Choroid plexus epithelial cell (primary cell): ENCODE measurements around the gene EEIG2.

Source experiments
- DNase-seq: peaks from one replicate; pipeline ENCODE4 v3.0.0-alpha.2; 2010; ENCODE audit warnings: low read depth
- H3K4me3 ChIP-seq: 2 replicates; pipeline ENCODE4 v1.5.1; 2011; ENCODE audit warnings: low read depth, mild to moderate bottlenecking, control low read depth, low read length, moderate library complexity
- TF ChIP-seq, protein P1 (sequence below): conservative IDR thresholded peaks from 2 replicates; pipeline ENCODE4 v1.5.1; 2011; ENCODE audit warnings: low read depth, mild to moderate bottlenecking, control low read depth, inconsistent platforms, low read length, moderate library complexity

The EEIG2 gene

DNA sequence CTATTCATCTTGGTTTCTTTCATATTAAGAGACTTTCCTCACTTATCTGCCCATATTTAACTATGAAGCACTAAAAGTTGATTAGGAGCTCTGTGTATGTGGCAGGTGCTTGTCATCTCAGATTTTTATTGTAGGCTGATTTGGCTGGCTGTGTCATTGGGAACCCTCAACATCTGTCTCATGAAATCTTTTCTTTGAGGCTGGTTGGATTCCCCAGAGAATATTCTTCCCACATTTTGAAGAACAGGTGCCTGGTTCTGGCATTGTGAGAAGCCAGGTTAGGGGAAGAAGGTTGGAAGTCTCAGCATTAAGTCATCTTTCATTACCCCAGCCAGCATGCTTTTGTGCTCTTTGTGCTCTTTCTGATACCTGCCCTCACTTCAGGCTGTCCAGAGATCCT is 37.1 kb downstream of the EEIG2 start:
- no peak for DNase-seq
- H3K4me3 ChIP-seq, result no peak overlapping the region
- TF ChIP-seq, protein P1, sequence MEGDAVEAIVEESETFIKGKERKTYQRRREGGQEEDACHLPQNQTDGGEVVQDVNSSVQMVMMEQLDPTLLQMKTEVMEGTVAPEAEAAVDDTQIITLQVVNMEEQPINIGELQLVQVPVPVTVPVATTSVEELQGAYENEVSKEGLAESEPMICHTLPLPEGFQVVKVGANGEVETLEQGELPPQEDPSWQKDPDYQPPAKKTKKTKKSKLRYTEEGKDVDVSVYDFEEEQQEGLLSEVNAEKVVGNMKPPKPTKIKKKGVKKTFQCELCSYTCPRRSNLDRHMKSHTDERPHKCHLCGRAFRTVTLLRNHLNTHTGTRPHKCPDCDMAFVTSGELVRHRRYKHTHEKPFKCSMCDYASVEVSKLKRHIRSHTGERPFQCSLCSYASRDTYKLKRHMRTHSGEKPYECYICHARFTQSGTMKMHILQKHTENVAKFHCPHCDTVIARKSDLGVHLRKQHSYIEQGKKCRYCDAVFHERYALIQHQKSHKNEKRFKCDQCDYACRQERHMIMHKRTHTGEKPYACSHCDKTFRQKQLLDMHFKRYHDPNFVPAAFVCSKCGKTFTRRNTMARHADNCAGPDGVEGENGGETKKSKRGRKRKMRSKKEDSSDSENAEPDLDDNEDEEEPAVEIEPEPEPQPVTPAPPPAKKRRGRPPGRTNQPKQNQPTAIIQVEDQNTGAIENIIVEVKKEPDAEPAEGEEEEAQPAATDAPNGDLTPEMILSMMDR, result no peak

DNA sequence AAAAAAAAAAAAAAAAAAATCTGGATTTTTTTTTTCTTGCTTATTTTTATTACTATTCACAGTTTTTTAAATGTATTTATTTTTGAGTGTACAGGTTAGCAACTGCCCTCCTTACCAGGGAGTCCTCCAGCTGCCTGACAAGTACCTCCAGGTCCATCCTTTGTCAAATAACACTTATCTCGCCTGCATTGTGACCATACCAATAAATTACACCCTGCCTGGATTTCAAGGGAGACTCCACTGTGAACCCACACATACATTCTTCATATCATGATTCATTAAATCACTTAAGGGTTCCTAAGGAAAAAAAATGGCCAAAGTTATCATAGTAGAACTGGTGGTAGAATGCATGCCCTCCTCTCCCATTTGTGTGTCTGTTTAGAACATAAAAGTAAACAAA is 38.4 kb downstream of the EEIG2 start:
- TF ChIP-seq, protein P1, result no peak
- no peak for DNase-seq
- H3K4me3 ChIP-seq, result no peak overlapping the region

DNA sequence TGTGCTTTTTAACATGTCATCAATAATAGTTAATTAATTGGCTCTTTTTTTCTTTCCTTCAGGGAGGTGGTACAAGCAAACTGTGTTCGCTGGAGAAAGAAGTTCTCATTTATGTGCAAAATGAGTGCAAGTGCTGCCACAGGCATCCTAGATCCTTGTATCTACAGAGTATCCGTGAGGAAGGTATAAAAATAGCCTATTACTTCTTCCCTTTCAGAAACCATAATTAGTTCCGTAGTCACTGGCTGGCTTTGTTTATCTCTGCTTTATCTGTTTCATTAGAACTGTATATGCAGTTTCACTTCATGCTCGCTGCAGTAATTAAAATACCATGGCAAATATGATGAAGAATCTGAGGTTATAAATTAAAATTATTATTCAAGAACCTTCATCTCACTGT is 40.6 kb downstream of the EEIG2 start:
- H3K4me3 ChIP-seq, result no peak overlapping the region
- TF ChIP-seq, protein P1, result no peak
- DNase-seq, result no peak

DNA sequence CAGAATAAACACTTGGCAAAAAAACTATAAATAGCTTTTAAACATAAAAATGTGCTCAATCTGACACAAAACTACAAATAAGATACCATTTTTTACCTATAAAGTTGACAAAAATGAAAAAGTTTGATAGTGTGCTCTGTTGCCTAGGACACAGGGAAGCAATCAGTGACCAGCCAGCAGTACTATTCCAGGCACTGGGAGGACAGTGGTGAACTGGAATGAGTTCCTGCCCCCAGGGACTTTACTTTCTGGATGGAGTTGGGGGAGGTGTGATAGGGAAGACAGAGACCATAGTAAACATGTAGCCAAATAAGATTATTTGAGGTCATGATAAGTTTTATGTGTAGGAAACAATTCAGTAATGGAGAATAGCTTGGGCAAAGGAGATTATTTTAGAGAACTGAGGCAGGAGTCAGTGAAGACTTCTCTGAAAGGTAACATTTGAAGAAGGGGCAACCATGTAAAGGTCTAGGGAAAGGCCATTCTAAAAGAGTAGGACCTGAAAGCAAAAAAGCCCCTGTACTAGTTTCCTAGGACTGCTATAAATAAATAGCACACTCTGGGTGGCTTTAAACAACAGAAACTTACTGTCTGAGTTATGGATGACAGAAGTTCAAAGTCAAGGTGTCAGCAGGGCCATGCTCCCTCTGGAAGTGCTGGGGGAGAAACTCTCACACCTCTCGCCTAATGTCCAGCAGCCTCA is 42.0 kb downstream of the EEIG2 start:
- no peak overlapping the region for H3K4me3 ChIP-seq
- TF ChIP-seq, protein P1, result no peak

DNA sequence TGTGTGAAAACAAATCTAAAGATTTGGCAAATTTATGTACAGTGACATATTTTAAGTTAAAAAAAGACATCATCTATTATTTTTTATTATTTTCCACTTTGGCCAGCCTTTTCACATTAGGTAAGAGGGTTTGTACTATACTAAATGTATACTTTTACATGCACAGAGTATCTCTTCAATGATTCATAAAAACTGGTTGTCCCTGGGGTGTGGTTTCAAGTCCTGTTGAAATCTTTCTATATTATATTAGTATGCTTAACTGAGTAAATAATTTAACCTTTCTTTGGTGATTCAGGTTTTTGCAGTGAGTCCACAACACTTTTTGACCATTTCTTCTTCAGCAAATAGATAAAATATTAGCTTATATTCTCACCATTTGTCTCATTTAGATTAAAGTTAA is 45.7 kb downstream of the EEIG2 start:
- H3K4me3 ChIP-seq, result no peak overlapping the region
- DNase-seq, result no peak
- TF ChIP-seq, protein P1, result no peak

More for the DNA sequence above, 42.0 kb downstream of the EEIG2 start:
- DNase-seq, result no peak

DNA sequence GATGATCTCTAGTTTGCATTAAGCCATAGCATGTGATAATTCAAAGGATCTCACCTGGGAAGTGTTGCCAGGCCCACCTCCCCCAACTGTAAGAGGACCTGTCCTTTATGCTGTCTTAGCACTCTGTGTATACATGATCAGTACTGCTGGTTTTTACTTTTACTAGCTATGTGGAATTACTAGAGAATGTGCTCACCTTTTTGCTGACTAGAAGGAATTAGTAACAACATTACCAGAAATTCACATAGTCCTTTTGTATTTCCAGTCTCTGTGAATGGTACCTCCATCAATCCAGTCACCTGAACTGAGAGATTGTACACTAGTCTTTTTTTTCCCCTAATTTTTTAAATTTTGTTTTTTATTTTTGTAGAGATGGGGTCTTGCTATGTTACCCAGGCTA is 46.6 kb downstream of the EEIG2 start:
- no peak overlapping the region for H3K4me3 ChIP-seq
- TF ChIP-seq, protein P1, result no peak
- no peak for DNase-seq

DNA sequence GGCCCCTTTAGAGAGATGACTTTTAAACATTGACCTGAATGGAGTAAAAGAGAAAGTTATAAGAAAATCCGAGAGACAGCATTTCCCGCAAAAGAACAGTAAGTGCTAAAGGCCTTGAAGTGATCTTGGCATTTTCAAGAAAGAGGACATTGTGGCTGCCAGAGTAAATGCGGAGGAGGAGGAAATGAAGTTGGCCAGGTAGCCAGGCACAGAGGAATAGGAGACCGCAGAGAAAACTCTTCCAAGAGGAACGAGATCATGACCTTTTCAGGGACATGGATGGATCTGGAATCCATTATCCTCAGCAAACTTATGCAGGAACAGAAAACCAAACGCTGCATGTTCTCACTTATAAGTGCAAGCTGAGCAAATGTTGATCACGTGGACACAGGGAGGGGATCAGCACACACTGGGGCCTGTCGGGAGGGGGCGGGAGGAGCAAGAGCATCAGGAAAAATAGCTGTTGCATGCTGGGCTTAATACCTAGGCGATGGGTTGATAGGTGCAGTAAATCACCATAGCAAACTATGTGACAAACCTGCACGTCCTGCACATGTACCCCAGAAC is 49.7 kb downstream of the EEIG2 start:
- peak; percentile 30 for DNase-seq
- H3K4me3 ChIP-seq, result no peak overlapping the region
- TF ChIP-seq, protein P1, result no peak
